SU-DHL-6 (cell line): Measurements from ENCODE around the gene MRPL14.

Experiments
- EZH2phosphoT487 ChIP-seq: fragments of 200-600 bp; sonication (generic), shearing (Covaris generic); conservative IDR thresholded peaks from 2 replicates; pipeline ENCODE4 v1.6.1; 2018; ENCODE audit warnings: mild to moderate bottlenecking, antibody characterized with exemption, low read length, moderate library complexity, mixed read lengths
- TF ChIP-seq, protein P1 (sequence below): fragments of 200-600 bp; sonication (generic); IDR thresholded peaks from one replicate; pipeline ENCODE4 v1.5.1; 2017; ENCODE audit warnings: antibody characterized with exemption, mild to moderate bottlenecking, low read length, moderate library complexity; ENCODE audit not compliant: insufficient read depth, poor library complexity, severe bottlenecking

- TF ChIP-seq, protein P1, sequence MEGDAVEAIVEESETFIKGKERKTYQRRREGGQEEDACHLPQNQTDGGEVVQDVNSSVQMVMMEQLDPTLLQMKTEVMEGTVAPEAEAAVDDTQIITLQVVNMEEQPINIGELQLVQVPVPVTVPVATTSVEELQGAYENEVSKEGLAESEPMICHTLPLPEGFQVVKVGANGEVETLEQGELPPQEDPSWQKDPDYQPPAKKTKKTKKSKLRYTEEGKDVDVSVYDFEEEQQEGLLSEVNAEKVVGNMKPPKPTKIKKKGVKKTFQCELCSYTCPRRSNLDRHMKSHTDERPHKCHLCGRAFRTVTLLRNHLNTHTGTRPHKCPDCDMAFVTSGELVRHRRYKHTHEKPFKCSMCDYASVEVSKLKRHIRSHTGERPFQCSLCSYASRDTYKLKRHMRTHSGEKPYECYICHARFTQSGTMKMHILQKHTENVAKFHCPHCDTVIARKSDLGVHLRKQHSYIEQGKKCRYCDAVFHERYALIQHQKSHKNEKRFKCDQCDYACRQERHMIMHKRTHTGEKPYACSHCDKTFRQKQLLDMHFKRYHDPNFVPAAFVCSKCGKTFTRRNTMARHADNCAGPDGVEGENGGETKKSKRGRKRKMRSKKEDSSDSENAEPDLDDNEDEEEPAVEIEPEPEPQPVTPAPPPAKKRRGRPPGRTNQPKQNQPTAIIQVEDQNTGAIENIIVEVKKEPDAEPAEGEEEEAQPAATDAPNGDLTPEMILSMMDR, result no peak
- TF ChIP-seq EZH2phosphoT487, result no peak
Observed at GRCh38 chr6:44091981-44092884, 35.0 kb downstream of the MRPL14 start.
